Stomach (tissue), 4 donors: ENCODE measurements around the gene MYO1H.
A peak's percentile ranks its signal among the peaks of the same experiment; 100 is the strongest.

Experiments used
- CTCF ChIP-seq, 7 experiments: fragments of 450-650 bp in 4 of 7; fragments of 200-600 bp in 3 of 7; sonication (generic) in 3 of 7; IDR thresholded peaks; one replicate each; pipeline ENCODE4 v1.5.1; 2016 to 2019; ENCODE audit warnings: antibody characterized with exemption in 7 of 7, control low read depth in 2 of 7, mild to moderate bottlenecking in 1 of 7
- POLR2A ChIP-seq, 4 donors: fragments of 450-650 bp; IDR thresholded peaks; one replicate each; pipeline ENCODE4 v1.6.1; 2016; ENCODE audit warnings: antibody characterized with exemption in 4 of 4, control low read depth in 2 of 4, mild to moderate bottlenecking in 1 of 4, moderate library complexity in 1 of 4

- peak in 4 of 7 experiments; percentile 58 to 86 (median 72) for TF ChIP-seq CTCF (IDR thresholded peaks at IDR 0.05)
- no peak for TF ChIP-seq POLR2A (IDR thresholded peaks at IDR 0.05)
Measured at GRCh38 chr12:109393437-109394345, 46.0 kb downstream of the MYO1H start.
